ENCODE measurements around the gene CDC42EP3. TPM values are rescaled to one million over a fixed set of nuclear protein-coding genes. Genes with fewer than 3 reads are reported as not detected.

Gene CDC42EP3
- total RNA-seq, 1 donor from 2014 or later = 10.7 TPM

GRCh38 chr2:37676274-37676673 is 4.8 kb upstream of the CDC42EP3 start:
- DNase-seq (ENCODE audit: low spot score) = no peak
- H3K27ac Mint-ChIP-seq = no peak overlapping the region
- intact Hi-C loops (cut with micrococcal nuclease) = loop anchor here (10.0 kb wide), 1 partner anchor 399 kb away; the partner anchor contains the start of gene CYP1B1
- H3K36me3 Mint-ChIP-seq (ENCODE audit: low read depth) = no peaks in the 10 kb centered on the region
- H3K4me3 Mint-ChIP-seq = no peak overlapping the region
- H3K4me1 Mint-ChIP-seq (ENCODE audit: low read depth) = peaks cover 12% of the 10 kb centered on the region
- H3K9me3 Mint-ChIP-seq = no peaks in the 10 kb centered on the region
- H3K27me3 Mint-ChIP-seq (ENCODE audit: insufficient read depth) = peaks cover 5% of the 10 kb centered on the region

DNA sequence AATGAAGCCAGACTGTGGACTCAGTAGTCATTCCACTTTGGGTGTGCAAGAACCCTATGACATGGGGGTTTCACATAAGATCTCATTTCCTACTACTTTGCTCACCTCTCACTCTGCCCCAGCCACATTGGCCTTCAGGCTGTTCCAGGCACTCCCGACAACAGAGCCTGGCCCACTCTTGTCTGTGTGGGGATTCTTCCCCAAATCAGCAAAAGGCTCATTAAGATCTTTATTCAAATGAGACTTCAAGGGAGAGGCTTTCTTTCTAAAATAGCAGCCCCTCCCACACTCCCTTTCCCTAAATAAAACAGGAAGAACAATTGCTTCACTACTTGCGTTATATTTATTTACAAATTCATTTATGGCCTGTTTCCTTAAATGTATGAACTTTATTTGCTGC is 3.5 kb upstream of the CDC42EP3 start:
- H3K27me3 Mint-ChIP-seq (ENCODE audit: insufficient read depth) = peaks cover 5% of the 10 kb centered on the region
- intact Hi-C loops (cut with micrococcal nuclease) = loop anchor here (5.0 to 10.0 kb wide), 3 partner anchors 138 to 400 kb away; partner anchors contain the start of gene CYP1B1
- no peak overlapping the region for H3K27ac Mint-ChIP-seq

GRCh38 chr2:37672870-37673184 is 1.4 kb upstream of the CDC42EP3 start:
- no peaks in the 10 kb centered on the region for H3K36me3 Mint-ChIP-seq (ENCODE audit: low read depth)
- intact Hi-C loops (cut with micrococcal nuclease) = loop anchor here (1.0 to 10.0 kb wide), 9 partner anchors 11 to 442 kb away; partner anchors contain the start of genes CEBPZ, CYP1B1 and NDUFAF7
- H3K27me3 Mint-ChIP-seq (ENCODE audit: insufficient read depth) = peaks cover 8% of the 10 kb centered on the region
- peak overlapping the region; percentile 67 for H3K27ac Mint-ChIP-seq
- peak overlapping the region; percentile 83 for H3K4me3 Mint-ChIP-seq
- DNase-seq (ENCODE audit: low spot score) = no peak
- peaks cover 38% of the 10 kb centered on the region for H3K4me1 Mint-ChIP-seq (ENCODE audit: low read depth)
- no peaks in the 10 kb centered on the region for H3K9me3 Mint-ChIP-seq

More for the DNA sequence above, 3.5 kb upstream of the CDC42EP3 start:
- H3K4me3 Mint-ChIP-seq = no peak overlapping the region
- no peak for DNase-seq (ENCODE audit: low spot score)
- peaks cover 23% of the 10 kb centered on the region for H3K4me1 Mint-ChIP-seq (ENCODE audit: low read depth)
- H3K36me3 Mint-ChIP-seq (ENCODE audit: low read depth) = no peaks in the 10 kb centered on the region
- H3K9me3 Mint-ChIP-seq = no peaks in the 10 kb centered on the region

- Mint-ChIP-seq H3K27me3 (ENCODE audit: insufficient read depth) (peaks cover 8% of the 10 kb centered on the region), H3K4me3 (peak overlapping the region; percentile 83), H3K27ac (peak overlapping the region; percentile 67), H3K9me3 (no peaks in the 10 kb centered on the region), H3K4me1 (ENCODE audit: low read depth) (peaks cover 38% of the 10 kb centered on the region), H3K36me3 (ENCODE audit: low read depth) (no peaks in the 10 kb centered on the region)
- intact Hi-C loops (cut with micrococcal nuclease) = loop anchor here (1.0 to 10.0 kb wide), 9 partner anchors 12 to 441 kb away; partner anchors contain the start of genes CEBPZ, CYP1B1 and NDUFAF7
- peak; percentile 59 for DNase-seq (ENCODE audit: low spot score)
Observed at GRCh38 chr2:37672104-37672869, 845 bp upstream of the CDC42EP3 start.

DNA sequence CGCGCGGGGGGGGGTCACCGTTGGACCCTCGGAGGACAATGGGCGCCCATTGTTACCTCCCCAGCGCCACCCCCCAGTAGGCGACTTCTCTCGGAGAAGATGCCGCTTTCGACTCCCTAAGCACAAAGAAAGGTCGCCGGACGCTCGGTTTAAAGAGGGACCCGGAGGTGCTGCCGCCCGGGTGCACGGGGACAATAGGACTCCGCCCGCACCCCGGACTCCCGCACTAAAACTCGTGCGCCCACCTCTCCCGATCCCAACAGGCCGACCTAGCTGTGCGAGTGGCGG is 318 bp upstream of the CDC42EP3 start:
- no peak for DNase-seq (ENCODE audit: low spot score)
- H3K4me3 Mint-ChIP-seq = peak overlapping the region; percentile 82
- intact Hi-C loops (cut with micrococcal nuclease) = loop anchor here (1.0 to 10.0 kb wide), 12 partner anchors 13 to 440 kb away; partner anchors contain the start of genes CEBPZ, CYP1B1 and NDUFAF7
- no peaks in the 10 kb centered on the region for H3K36me3 Mint-ChIP-seq (ENCODE audit: low read depth)
- H3K9me3 Mint-ChIP-seq = no peaks in the 10 kb centered on the region
- H3K27me3 Mint-ChIP-seq (ENCODE audit: insufficient read depth) = peaks cover 5% of the 10 kb centered on the region
- peak overlapping the region; percentile 58 for H3K27ac Mint-ChIP-seq
- H3K4me1 Mint-ChIP-seq (ENCODE audit: low read depth) = peaks cover 38% of the 10 kb centered on the region

- H3K27me3 Mint-ChIP-seq (ENCODE audit: insufficient read depth) = peaks cover 5% of the 10 kb centered on the region
- H3K36me3 Mint-ChIP-seq (ENCODE audit: low read depth) = peaks cover 3% of the 10 kb centered on the region
- no peak for DNase-seq (ENCODE audit: low spot score)
- H3K4me1 Mint-ChIP-seq (ENCODE audit: low read depth) = peaks cover 39% of the 10 kb centered on the region
- peak overlapping the region; percentile 82 for H3K27ac Mint-ChIP-seq
- intact Hi-C loops (cut with micrococcal nuclease) = loop anchor here (1.0 to 10.0 kb wide), 6 partner anchors 42 to 404 kb away; partner anchors contain the start of gene CYP1B1
- H3K4me3 Mint-ChIP-seq = peak overlapping the region; percentile 95
- no peaks in the 10 kb centered on the region for H3K9me3 Mint-ChIP-seq
Observed at GRCh38 chr2:37670378-37671008, 949 bp downstream of the CDC42EP3 start.

GRCh38 chr2:37669446-37669845 is 2.0 kb downstream of the CDC42EP3 start:
- no peak overlapping the region for H3K27ac Mint-ChIP-seq
- no peak for DNase-seq (ENCODE audit: low spot score)
- H3K4me3 Mint-ChIP-seq = peak overlapping the region; percentile 95
- intact Hi-C loops (cut with micrococcal nuclease) = no loop called here
- peaks cover 43% of the 10 kb centered on the region for H3K4me1 Mint-ChIP-seq (ENCODE audit: low read depth)
- peaks cover 4% of the 10 kb centered on the region for H3K36me3 Mint-ChIP-seq (ENCODE audit: low read depth)
- H3K27me3 Mint-ChIP-seq (ENCODE audit: insufficient read depth) = peaks cover 5% of the 10 kb centered on the region
- H3K9me3 Mint-ChIP-seq = no peaks in the 10 kb centered on the region

- peaks cover 3% of the 10 kb centered on the region for H3K27me3 Mint-ChIP-seq (ENCODE audit: insufficient read depth)
- no peak overlapping the region for H3K27ac Mint-ChIP-seq
- H3K9me3 Mint-ChIP-seq = no peaks in the 10 kb centered on the region
- DNase-seq (ENCODE audit: low spot score) = no peak
- H3K36me3 Mint-ChIP-seq (ENCODE audit: low read depth) = peaks cover 9% of the 10 kb centered on the region
- intact Hi-C loops (cut with micrococcal nuclease) = no loop called here
- H3K4me1 Mint-ChIP-seq (ENCODE audit: low read depth) = peaks cover 43% of the 10 kb centered on the region
- H3K4me3 Mint-ChIP-seq = no peak overlapping the region
Observed at GRCh38 chr2:37667704-37668103, 3.7 kb downstream of the CDC42EP3 start.

DNA sequence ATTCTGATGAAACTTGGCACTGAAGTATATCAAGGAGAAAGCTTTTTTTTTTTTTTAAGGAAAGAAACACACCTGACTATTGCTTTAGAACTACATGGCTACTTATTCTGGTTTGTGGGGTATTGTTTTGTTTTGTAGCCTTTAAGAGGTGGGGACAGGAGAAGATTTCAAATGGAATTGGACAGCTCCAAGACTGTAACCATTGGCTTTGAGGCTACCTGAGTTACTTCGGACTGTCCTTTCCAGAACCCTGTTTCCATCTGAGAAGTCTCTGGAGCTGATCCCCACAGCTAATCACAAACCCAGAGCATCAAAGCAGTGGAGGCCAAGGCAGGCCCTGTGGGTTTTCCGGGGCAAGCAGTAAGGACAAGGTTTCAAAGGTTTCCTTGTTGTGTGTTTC is 4.7 kb downstream of the CDC42EP3 start:
- peaks cover 3% of the 10 kb centered on the region for H3K27me3 Mint-ChIP-seq (ENCODE audit: insufficient read depth)
- H3K27ac Mint-ChIP-seq = no peak overlapping the region
- DNase-seq (ENCODE audit: low spot score) = no peak
- no peaks in the 10 kb centered on the region for H3K9me3 Mint-ChIP-seq
- H3K4me1 Mint-ChIP-seq (ENCODE audit: low read depth) = peaks cover 41% of the 10 kb centered on the region
- no peak overlapping the region for H3K4me3 Mint-ChIP-seq
- intact Hi-C loops (cut with micrococcal nuclease) = no loop called here
- H3K36me3 Mint-ChIP-seq (ENCODE audit: low read depth) = peaks cover 9% of the 10 kb centered on the region

DNA sequence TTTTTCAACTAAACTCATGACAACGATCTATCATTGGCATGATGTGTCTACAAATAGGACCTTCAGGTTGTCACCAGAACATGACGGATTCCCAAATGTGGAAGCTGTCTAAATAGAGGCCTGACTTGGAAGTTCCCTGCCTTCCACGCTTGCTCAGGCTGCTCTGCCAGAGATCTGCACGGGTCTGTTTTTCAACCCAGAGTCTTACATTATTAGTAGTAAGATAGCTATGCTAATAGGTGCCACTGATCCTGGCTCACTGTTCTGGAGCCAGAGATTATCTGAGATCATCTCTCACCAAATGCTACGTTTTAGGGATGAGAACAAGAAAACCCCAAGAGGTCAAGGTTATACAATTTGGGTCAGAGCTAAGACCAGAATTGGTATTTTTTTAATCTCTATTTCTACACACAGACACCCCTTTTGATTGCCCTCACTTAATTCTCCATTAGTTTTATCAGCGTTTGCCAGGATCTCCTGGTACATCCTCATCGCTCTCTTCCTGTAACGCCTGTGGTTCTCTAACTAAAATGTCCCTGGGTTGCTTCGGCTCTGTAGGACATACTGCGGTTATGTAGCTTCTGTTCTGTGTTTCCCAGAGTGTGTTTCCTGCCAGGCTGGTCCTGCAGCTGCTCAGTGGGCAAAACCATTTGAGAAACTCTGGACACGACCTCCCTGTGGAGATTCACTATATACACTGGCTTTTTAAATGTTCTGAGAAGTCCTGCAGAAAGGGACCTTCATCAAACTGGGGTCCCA is 5.7 kb downstream of the CDC42EP3 start:
- peaks cover 9% of the 10 kb centered on the region for H3K36me3 Mint-ChIP-seq (ENCODE audit: low read depth)
- no peaks in the 10 kb centered on the region for H3K9me3 Mint-ChIP-seq
- H3K27me3 Mint-ChIP-seq (ENCODE audit: insufficient read depth) = peaks cover 3% of the 10 kb centered on the region
- no peak overlapping the region for H3K4me3 Mint-ChIP-seq
- DNase-seq (ENCODE audit: low spot score) = no peak
- peaks cover 43% of the 10 kb centered on the region for H3K4me1 Mint-ChIP-seq (ENCODE audit: low read depth)
- H3K27ac Mint-ChIP-seq = no peak overlapping the region
- intact Hi-C loops (cut with micrococcal nuclease) = no loop called here

DNA sequence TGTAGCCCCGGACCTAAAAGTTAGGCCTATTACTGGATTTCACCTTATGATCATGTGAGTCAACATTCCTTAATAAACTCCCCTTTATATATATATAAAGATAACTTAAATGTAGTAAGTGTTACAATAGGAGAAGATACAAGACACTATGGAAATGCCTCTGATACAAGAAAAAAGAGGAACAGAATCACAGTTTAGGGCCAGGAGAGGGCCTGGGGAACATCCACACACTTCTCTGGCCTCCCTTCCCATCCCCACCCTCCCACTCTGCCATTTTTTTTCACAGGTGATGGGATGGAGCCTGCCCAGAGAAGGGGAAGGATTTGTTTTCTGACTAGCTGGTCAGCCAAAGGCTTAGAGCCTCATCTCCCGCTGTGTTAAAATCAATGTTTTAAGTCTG is 6.4 kb downstream of the CDC42EP3 start:
- peaks cover 10% of the 10 kb centered on the region for H3K36me3 Mint-ChIP-seq (ENCODE audit: low read depth)

GRCh38 chr2:37664231-37664643 is 7.2 kb downstream of the CDC42EP3 start:
- Mint-ChIP-seq H3K4me3 (no peak overlapping the region), H3K27ac (no peak overlapping the region), H3K27me3 (ENCODE audit: insufficient read depth) (no peaks in the 10 kb centered on the region), H3K36me3 (ENCODE audit: low read depth) (peaks cover 10% of the 10 kb centered on the region), H3K4me1 (ENCODE audit: low read depth) (peaks cover 31% of the 10 kb centered on the region), H3K9me3 (no peaks in the 10 kb centered on the region)
- intact Hi-C loops (cut with micrococcal nuclease) = no loop called here
- DNase-seq (ENCODE audit: low spot score) = no peak

More for the DNA sequence above, 6.4 kb downstream of the CDC42EP3 start:
- H3K9me3 Mint-ChIP-seq = no peaks in the 10 kb centered on the region
- H3K4me1 Mint-ChIP-seq (ENCODE audit: low read depth) = peaks cover 36% of the 10 kb centered on the region
- H3K27ac Mint-ChIP-seq = no peak overlapping the region
- no peak for DNase-seq (ENCODE audit: low spot score)
- H3K4me3 Mint-ChIP-seq = no peak overlapping the region
- peaks cover 3% of the 10 kb centered on the region for H3K27me3 Mint-ChIP-seq (ENCODE audit: insufficient read depth)
- intact Hi-C loops (cut with micrococcal nuclease) = no loop called here

- intact Hi-C loops (cut with micrococcal nuclease) = no loop called here
- Mint-ChIP-seq H3K27me3 (ENCODE audit: insufficient read depth) (no peaks in the 10 kb centered on the region), H3K36me3 (ENCODE audit: low read depth) (peaks cover 14% of the 10 kb centered on the region)
Observed at GRCh38 chr2:37663390-37663789, 8.1 kb downstream of the CDC42EP3 start.

More at GRCh38 chr2:37663390-37663789, 8.1 kb downstream of the CDC42EP3 start:
- no peak overlapping the region for H3K27ac Mint-ChIP-seq
- no peak for DNase-seq (ENCODE audit: low spot score)
- H3K4me3 Mint-ChIP-seq = no peak overlapping the region
- no peaks in the 10 kb centered on the region for H3K9me3 Mint-ChIP-seq
- peaks cover 32% of the 10 kb centered on the region for H3K4me1 Mint-ChIP-seq (ENCODE audit: low read depth)

Data from activated T-helper 1 cell treated with anti-CD3 and anti-CD28 coated beads, Interleukin-12 subunit alpha, Interleukin-12 subunit beta, Interleukin-2, Interleukin-4 antibody, amounts not matched to agents 30 ng/mL and 10 ng/mL and 1 ng/mL, durations not matched to agents 14 hours and 24 hours and 36 hours (primary cell).